Esophagus muscularis mucosa (tissue), 4 donors: ENCODE results near the gene LILRA5. TPM values are rescaled to one million over a fixed set of nuclear protein-coding genes. Genes with fewer than 3 reads are reported as not detected.
"Not testable (repeated sequence)": the region's sequence is repeated elsewhere in the genome, so short reads cannot be mapped to it uniquely, and the experiment has no call there.

ENCODE experiments used
- DNase-seq: peaks from one replicate; pipeline ENCODE4 v3.0.0-alpha.2; 2017; ENCODE audit errors: extremely low spot score
- H3K27ac ChIP-seq, 4 donors: fragments of 200-600 bp; sonication (generic); replicated peaks in 1 of 4; 1 replicate in 3 of 4; 2 replicates in 1 of 4; pipeline ENCODE4 v1.5.1; 2016 to 2019; ENCODE audit warnings: mild to moderate bottlenecking in 1 of 4
- H3K27me3 ChIP-seq, 4 donors: fragments of 200-600 bp; sonication (generic); one replicate each; pipeline versions ENCODE4 v1.5.1 to v1.6.0; 2016 to 2019
- H3K36me3 ChIP-seq, 4 donors: fragments of 200-600 bp; sonication (generic); one replicate each; pipeline ENCODE4 v1.5.1; 2016 to 2019
- H3K4me1 ChIP-seq, 4 donors: fragments of 200-600 bp; sonication (generic); one replicate each; pipeline ENCODE4 v1.5.1; 2016 to 2019
- H3K4me3 ChIP-seq, 4 donors: fragments of 200-600 bp; sonication (generic); 1 replicate in 2 of 4; 2 replicates in 2 of 4; pipeline ENCODE4 v1.5.1; 2016 to 2019; ENCODE audit warnings: mild to moderate bottlenecking in 4 of 4, moderate library complexity in 1 of 4
- H3K9me3 ChIP-seq, 4 donors: fragments of 200-600 bp; sonication (generic); 1 replicate in 3 of 4; 2 replicates in 1 of 4; pipeline ENCODE4 v1.5.1; 2016 to 2019
- CTCF ChIP-seq, 3 experiments: fragments of 200-600 bp in 2 of 3; fragments of 450-650 bp in 1 of 3; sonication (generic) in 2 of 3; IDR thresholded peaks; one replicate each; pipeline ENCODE4 v1.5.1; 2017 to 2019; ENCODE audit warnings: antibody characterized with exemption in 3 of 3, mild to moderate bottlenecking in 2 of 3, moderate library complexity in 1 of 3
- EP300 ChIP-seq: sonication (generic); formaldehyde crosslinking; IDR thresholded peaks from one replicate; pipeline ENCODE4 v1.6.1; 2017; ENCODE audit warnings: antibody characterized with exemption
- POLR2A ChIP-seq: fragments of 450-650 bp; IDR thresholded peaks from one replicate; pipeline ENCODE4 v1.6.1; 2017; ENCODE audit warnings: antibody characterized with exemption, moderate library complexity, mild to moderate bottlenecking, low read depth
- POLR2AphosphoS5 ChIP-seq, 2 donors: sonication (generic); formaldehyde crosslinking; IDR thresholded peaks; one replicate each; pipeline ENCODE4 v1.6.1; 2017; ENCODE audit warnings: antibody characterized with exemption in 2 of 2
- WGBS: methylation state at CpG from one replicate; pipeline ENCODE4 v1.1.5; 2018; 5-methylcytosine and 5-hydroxymethylcytosine counted together
- intact Hi-C: fragments of 100-400 bp; cut with DNase I; formaldehyde crosslinking; loops from one replicate; pipeline ENCODE4 v1.15.1; 2023
- total RNA-seq, 4 donors: library from RNA; depleted of rRNA; stranded (reverse); fragments of >200 nt; gene quantifications; one replicate each; pipeline versions ENCODE4 v1.1.0 to v1.2.1, GENCODE V29; 2016

Gene LILRA5
- total RNA-seq, 4 donors from 2014 or later, result 1.5 to 12.1 (median 2.7) TPM

GRCh38 chr19:54322934-54323333 lies 10.0 kb upstream of the LILRA5 start:
- TF ChIP-seq CTCF (IDR thresholded peaks at IDR 0.05), result peak in 1 of 3 experiments; percentile 17
- intact Hi-C loops, result not testable (repeated sequence)

GRCh38 chr19:54322295-54322694 lies 9.3 kb upstream of the LILRA5 start:
- 85% methylated on average over 12 of the region's 13 CpGs for WGBS
- H3K27ac ChIP-seq, DNase-seq, H3K9me3 ChIP-seq, H3K4me1 ChIP-seq, intact Hi-C loops, H3K36me3 ChIP-seq, H3K4me3 ChIP-seq: not testable (repeated sequence)
- H3K27me3 ChIP-seq, result peaks cover 0 to 40% (median 2%) of the 10 kb centered on the region in 4 donors

More at GRCh38 chr19:54322934-54323333, 10.0 kb upstream of the LILRA5 start:
- H3K9me3 ChIP-seq, DNase-seq, H3K4me3 ChIP-seq, H3K36me3 ChIP-seq, H3K4me1 ChIP-seq, H3K27ac ChIP-seq: not testable (repeated sequence)
- H3K27me3 ChIP-seq, result peaks cover 0 to 34% (median 0%) of the 10 kb centered on the region in 4 donors
- no CpG with 5 or more reads among the region's 13 CpGs for WGBS

GRCh38 chr19:54319892-54320670 lies 7.1 kb upstream of the LILRA5 start:
- Histone ChIP-seq H3K27me3 (peaks cover 0 to 59% (median 5%) of the 10 kb centered on the region in 4 donors), H3K36me3 (no peaks in the 10 kb centered on the region), H3K4me3 (no peak overlapping the region), H3K4me1 (no peaks in the 10 kb centered on the region), H3K27ac (no peak overlapping the region), H3K9me3 (no peaks in the 10 kb centered on the region)
- intact Hi-C loops, result no loop called here
- no peak for TF ChIP-seq CTCF (IDR thresholded peaks at IDR 0.05)
- no peak for TF ChIP-seq POLR2AphosphoS5 (IDR thresholded peaks at IDR 0.05)
- TF ChIP-seq POLR2A, result no peak
- TF ChIP-seq EP300, result no peak
- 79% methylated on average over 14 of the region's 14 CpGs for WGBS
- no peak for DNase-seq

DNA sequence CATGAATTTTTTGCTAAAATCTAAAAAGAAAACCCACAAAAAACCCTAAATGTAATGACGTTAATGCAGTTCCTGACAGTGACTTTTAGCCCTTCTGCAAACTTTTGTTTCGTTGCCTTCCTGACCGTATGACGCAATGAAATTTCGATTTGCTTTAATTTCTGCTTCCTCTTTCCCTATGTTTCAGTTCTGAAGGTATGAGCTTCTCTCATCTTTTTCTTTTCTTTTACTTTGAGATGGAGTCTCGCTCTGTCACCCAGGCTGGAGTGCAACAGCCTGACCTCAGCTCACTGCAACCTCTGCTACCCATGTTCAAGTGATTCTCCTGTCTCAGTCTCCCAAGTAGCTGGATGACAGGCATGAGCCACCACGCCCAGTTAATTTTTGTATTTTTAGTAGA lies 6.1 kb upstream of the LILRA5 start:
- TF ChIP-seq POLR2AphosphoS5 (IDR thresholded peaks at IDR 0.05) (no peak), CTCF (IDR thresholded peaks at IDR 0.05) (no peak), POLR2A (no peak), EP300 (no peak)

GRCh38 chr19:54317965-54318240 lies 4.9 kb upstream of the LILRA5 start:
- TF ChIP-seq POLR2AphosphoS5 (IDR thresholded peaks at IDR 0.05) (no peak), CTCF (IDR thresholded peaks at IDR 0.05) (no peak), POLR2A (no peak), EP300 (no peak)
- no peak overlapping the region for H3K4me3 ChIP-seq
- peaks cover 0 to 67% (median 5%) of the 10 kb centered on the region in 4 donors for H3K27me3 ChIP-seq
- 92% methylated on average over 9 of the region's 9 CpGs for WGBS
- no peaks in the 10 kb centered on the region for H3K9me3 ChIP-seq
- H3K27ac ChIP-seq, result no peak overlapping the region
- H3K4me1 ChIP-seq, result no peaks in the 10 kb centered on the region
- intact Hi-C loops, result no loop called here
- no peaks in the 10 kb centered on the region for H3K36me3 ChIP-seq
- DNase-seq, result no peak

More for the DNA sequence above, 6.1 kb upstream of the LILRA5 start:
- 62% methylated on average over 7 of the region's 7 CpGs for WGBS
- Histone ChIP-seq H3K27me3 (peaks cover 0 to 58% (median 5%) of the 10 kb centered on the region in 4 donors), H3K9me3 (no peaks in the 10 kb centered on the region), H3K4me3 (no peak overlapping the region), H3K4me1 (no peaks in the 10 kb centered on the region), H3K27ac (no peak overlapping the region), H3K36me3 (no peaks in the 10 kb centered on the region)
- DNase-seq, result no peak
- intact Hi-C loops, result no loop called here
